IMR-90 (cell line): ENCODE results near the gene DDIAS. TPM values are rescaled to one million over a fixed set of nuclear protein-coding genes. Genes with fewer than 3 reads are reported as not detected.

ENCODE experiments used
- ATAC-seq: fragments of 200-7000 bp; cut with Tn5 transposase; 2 replicates; pipeline ENCODE4 v1.9.1; 2020; ENCODE audit warnings: low read depth, mild to moderate bottlenecking, moderate library complexity
- BruUV-seq: library from RNA; stranded (reverse); fragments of 400-500 nt; replicated peaks from 2 replicates; lab custom pipeline; 2021; lab: Mats Ljungman, UMichigan
- CTCF ChIA-PET: fragments of 300-600 bp; formaldehyde crosslinking; extraction: SDS; loops from one replicate; lab custom pipeline; 2021; ENCODE audit warnings: antibody characterized with exemption; lab: Yijun Ruan, JAX
- POLR2A ChIA-PET: fragments of 300-600 bp; sonication (Branson Sonifier 250); formaldehyde crosslinking; loops from one replicate; lab custom pipeline; 2022; ENCODE audit warnings: antibody characterized with exemption; ENCODE audit not compliant: unreplicated experiment; lab: Charles Lee
- DNase-seq: peaks from one replicate; pipeline ENCODE4 v3.0.0; 2013
- H2AFZ ChIP-seq: replicated peaks from 2 replicates; pipeline ENCODE3; 2013; ENCODE audit warnings: low read length, mild to moderate bottlenecking; ENCODE audit not compliant: poor library complexity
- H2AK5ac ChIP-seq: 2 replicates; pipeline ENCODE4 v1.6.1; 2013; ENCODE audit warnings: low read depth, low read length, inconsistent platforms
- H2AK9ac ChIP-seq: replicated peaks from 2 replicates; pipeline ENCODE3; 2013; ENCODE audit warnings: mild to moderate bottlenecking, low read depth, low read length, moderate library complexity; ENCODE audit not compliant: poor library complexity
- H2BK120ac ChIP-seq: 2 replicates; pipeline ENCODE4 v1.6.1; 2013; ENCODE audit warnings: low read depth, low read length, inconsistent platforms
- H2BK15ac ChIP-seq: 3 replicates; pipeline ENCODE4 v1.6.1; 2013; ENCODE audit warnings: low read depth, low read length, inconsistent platforms
- H2BK20ac ChIP-seq: 2 replicates; pipeline ENCODE4 v1.6.1; 2013; ENCODE audit warnings: low read depth, mild to moderate bottlenecking, inconsistent platforms, low read length, moderate library complexity
- H2BK5ac ChIP-seq: 2 replicates; pipeline ENCODE4 v1.6.1; 2013; ENCODE audit warnings: mild to moderate bottlenecking, low read depth, low read length, inconsistent platforms; ENCODE audit not compliant: poor library complexity, severe bottlenecking
- H3K14ac ChIP-seq: replicated peaks from 2 replicates; pipeline ENCODE4 v1.6.1; 2013; ENCODE audit warnings: low read depth, low read length, inconsistent platforms
- H3K18ac ChIP-seq: 2 replicates; pipeline ENCODE4 v1.6.1; 2013; ENCODE audit warnings: low read depth, low read length, control low read depth
- H3K23ac ChIP-seq: 2 replicates; pipeline ENCODE4 v1.6.1; 2013; ENCODE audit warnings: low read depth, low read length, inconsistent platforms
- H3K27ac ChIP-seq: 2 replicates; pipeline ENCODE4 v1.5.1; 2013; ENCODE audit warnings: mild to moderate bottlenecking, control low read depth, low read length; ENCODE audit not compliant: insufficient read depth
- H3K27me3 ChIP-seq: 2 replicates; pipeline ENCODE4 v1.6.1; 2013; ENCODE audit warnings: low read length; ENCODE audit not compliant: control insufficient read depth, insufficient read depth
- H3K36me3 ChIP-seq: 2 replicates; pipeline ENCODE4 v1.6.1; 2013; ENCODE audit warnings: low read length, mixed read lengths; ENCODE audit not compliant: control insufficient read depth, insufficient read depth
- H3K4ac ChIP-seq: 2 replicates; pipeline ENCODE4 v1.6.1; 2013; ENCODE audit warnings: low read depth, low read length, inconsistent platforms
- H3K4me1 ChIP-seq: 2 replicates; pipeline ENCODE4 v1.6.1; 2013; ENCODE audit warnings: low read length, mixed read lengths; ENCODE audit not compliant: control insufficient read depth, insufficient read depth
- H3K4me2 ChIP-seq: 2 replicates; pipeline ENCODE4 v1.6.1; 2013; ENCODE audit warnings: low read depth, mild to moderate bottlenecking, control low read depth, low read length, moderate library complexity
- H3K4me3 ChIP-seq: 2 replicates; pipeline ENCODE4 v1.5.1; 2013; ENCODE audit warnings: low read depth, mild to moderate bottlenecking, control low read depth, low read length, moderate library complexity; ENCODE audit not compliant: insufficient read depth
- H3K56ac ChIP-seq: 2 replicates; pipeline ENCODE4 v1.6.1; 2013; ENCODE audit warnings: low read length, inconsistent platforms; ENCODE audit not compliant: insufficient read depth; ENCODE audit errors: extremely low read depth
- H3K79me1 ChIP-seq, 2 experiments: 2 replicates each; pipeline ENCODE4 v1.6.1; 2013; ENCODE audit warnings: low read length in 2 of 2, inconsistent platforms in 1 of 2, low read depth in 1 of 2
- H3K9ac ChIP-seq: 2 replicates; pipeline ENCODE4 v1.6.1; 2013; ENCODE audit warnings: low read depth, low read length, control low read depth
- H3K9me1 ChIP-seq: 2 replicates; pipeline ENCODE4 v1.6.1; 2013; ENCODE audit warnings: low read length, inconsistent platforms; ENCODE audit not compliant: insufficient read depth
- H3K9me3 ChIP-seq: 2 replicates; pipeline ENCODE4 v1.6.1; 2013; ENCODE audit warnings: low read length; ENCODE audit not compliant: control insufficient read depth, insufficient read depth
- H4K20me1 ChIP-seq: 2 replicates; pipeline ENCODE4 v1.6.1; 2013; ENCODE audit warnings: low read length, inconsistent platforms; ENCODE audit not compliant: insufficient read depth
- H4K5ac ChIP-seq: 2 replicates; pipeline ENCODE4 v1.6.1; 2013; ENCODE audit warnings: mild to moderate bottlenecking, low read depth, low read length, control low read depth
- H4K8ac ChIP-seq, 2 experiments: 2 replicates each; pipeline ENCODE4 v1.6.1; 2013; ENCODE audit warnings: low read depth in 2 of 2, low read length in 2 of 2, control low read depth in 1 of 2, inconsistent platforms in 1 of 2
- H4K91ac ChIP-seq: 2 replicates; pipeline ENCODE4 v1.6.1; 2013; ENCODE audit warnings: low read depth, low read length, inconsistent platforms; ENCODE audit not compliant: insufficient read depth
- BHLHE40 ChIP-seq: fragments of 150-350 bp; IDR thresholded peaks from 2 replicates; pipeline ENCODE4 v1.6.1; 2016; ENCODE audit warnings: mild to moderate bottlenecking, low read depth, low read length
- CEBPB ChIP-seq: IDR thresholded peaks from 2 replicates; pipeline ENCODE4 v1.6.1; 2012; ENCODE audit warnings: low read depth, low read length, improper control_type of control experiment
- CHD1 ChIP-seq: IDR thresholded peaks from 2 replicates; pipeline ENCODE4 v1.6.1; 2012; ENCODE audit warnings: low read depth, low read length, improper control_type of control experiment
- FOS ChIP-seq: fragments of 150-350 bp; IDR thresholded peaks from 2 replicates; pipeline ENCODE4 v1.6.1; 2016; ENCODE audit warnings: low read depth, low read length
- MAFK ChIP-seq: IDR thresholded peaks from 2 replicates; pipeline ENCODE4 v1.6.1; 2012; ENCODE audit warnings: low read depth, low read length, improper control_type of control experiment
- MXI1 ChIP-seq: IDR thresholded peaks from 2 replicates; pipeline ENCODE4 v1.6.1; 2012; ENCODE audit warnings: low read depth, mild to moderate bottlenecking, low read length, moderate library complexity, borderline replicate concordance
- NFE2L2 ChIP-seq: fragments of 150-350 bp; IDR thresholded peaks from 2 replicates; pipeline ENCODE4 v1.6.1; 2016; ENCODE audit warnings: low read depth, mild to moderate bottlenecking, low read length
- POLR2A ChIP-seq: IDR thresholded peaks from 2 replicates; pipeline ENCODE4 v1.6.1; 2012; ENCODE audit warnings: mild to moderate bottlenecking, low read depth, low read length
- RAD21 ChIP-seq: IDR thresholded peaks from 2 replicates; pipeline ENCODE4 v1.6.1; 2012; ENCODE audit warnings: low read length, improper control_type of control experiment
- RCOR1 ChIP-seq: IDR thresholded peaks from 2 replicates; pipeline ENCODE4 v1.6.1; 2012; ENCODE audit warnings: mild to moderate bottlenecking, low read length, improper control_type of control experiment; ENCODE audit not compliant: insufficient replicate concordance
- RFX5 ChIP-seq: IDR thresholded peaks from 2 replicates; pipeline ENCODE4 v1.8.0; 2012; ENCODE audit warnings: low read depth, mild to moderate bottlenecking, low read length, moderate library complexity
- SMC3 ChIP-seq: fragments of 150-350 bp; IDR thresholded peaks from 2 replicates; pipeline ENCODE4 v1.6.1; 2016; ENCODE audit warnings: low read depth, mild to moderate bottlenecking, antibody characterized with exemption, low read length, moderate library complexity
- WGBS, 2 experiments: methylation state at CpG; one replicate each; pipeline versions ENCODE4 v1.1.5 to v1.1.7; 2013; ENCODE audit warnings: missing lambda C conversion rate in 2 of 2; ENCODE audit not compliant: insufficient read length in 1 of 2; ENCODE audit errors: extremely low coverage in 2 of 2; 5-methylcytosine and 5-hydroxymethylcytosine counted together
- dilution Hi-C: fragments of 300-500 bp; cut with HindIII; formaldehyde crosslinking; loops from one replicate; pipeline ENCODE4 v1.14.3; 2018; ENCODE audit warnings: low sequenced_read_pairs; ENCODE audit not compliant: unreplicated experiment
- in situ Hi-C: fragments of 300-500 bp; cut with MboI; formaldehyde crosslinking; loops from 3 replicates; pipeline ENCODE4 v1.14.3; 2019; ENCODE audit warnings: low sequenced_read_pairs, inconsistent platforms, mixed read lengths
- intact Hi-C: fragments of 100-400 bp; cut with micrococcal nuclease; formaldehyde crosslinking; loops from 2 replicates; pipeline ENCODE4 v1.10.0; 2022
- polyA plus RNA-seq, 3 experiments: library from polyadenylated mRNA; depleted of rRNA; stranded (reverse); fragments of >200 nt; gene quantifications; 2 replicates each; pipeline ENCODE4 v1.2.3, GENCODE V29; 2012; ENCODE audit warnings: low replicate concordance in 1 of 3
- total RNA-seq: library from RNA; depleted of rRNA; stranded (reverse); fragments of >200 nt; gene quantifications from 2 replicates; pipeline ENCODE4 v1.2.3, GENCODE V29; 2012
- TF ChIP-seq, protein P1 (sequence below): fragments of 150-350 bp; IDR thresholded peaks from 2 replicates; pipeline ENCODE4 v1.6.1; 2016; ENCODE audit warnings: low read depth, mild to moderate bottlenecking, low read length, moderate library complexity, borderline replicate concordance
- TF ChIP-seq, protein P2 (sequence below): conservative IDR thresholded peaks from 2 replicates; pipeline ENCODE4 v1.5.1; 2012; ENCODE audit warnings: mild to moderate bottlenecking, low read depth, low read length, improper control_type of control experiment
- TF ChIP-seq, protein P3 (sequence below): fragments of 150-350 bp; IDR thresholded peaks from 2 replicates; pipeline ENCODE4 v1.6.1; 2017; ENCODE audit warnings: mild to moderate bottlenecking, antibody characterized with exemption, low read length, low read depth

The DDIAS gene
- total and polyA plus RNA-seq, 2 of the 4 experiments (the other 2 are of a cell fraction), result 4.3 to 15.8 TPM

DNA sequence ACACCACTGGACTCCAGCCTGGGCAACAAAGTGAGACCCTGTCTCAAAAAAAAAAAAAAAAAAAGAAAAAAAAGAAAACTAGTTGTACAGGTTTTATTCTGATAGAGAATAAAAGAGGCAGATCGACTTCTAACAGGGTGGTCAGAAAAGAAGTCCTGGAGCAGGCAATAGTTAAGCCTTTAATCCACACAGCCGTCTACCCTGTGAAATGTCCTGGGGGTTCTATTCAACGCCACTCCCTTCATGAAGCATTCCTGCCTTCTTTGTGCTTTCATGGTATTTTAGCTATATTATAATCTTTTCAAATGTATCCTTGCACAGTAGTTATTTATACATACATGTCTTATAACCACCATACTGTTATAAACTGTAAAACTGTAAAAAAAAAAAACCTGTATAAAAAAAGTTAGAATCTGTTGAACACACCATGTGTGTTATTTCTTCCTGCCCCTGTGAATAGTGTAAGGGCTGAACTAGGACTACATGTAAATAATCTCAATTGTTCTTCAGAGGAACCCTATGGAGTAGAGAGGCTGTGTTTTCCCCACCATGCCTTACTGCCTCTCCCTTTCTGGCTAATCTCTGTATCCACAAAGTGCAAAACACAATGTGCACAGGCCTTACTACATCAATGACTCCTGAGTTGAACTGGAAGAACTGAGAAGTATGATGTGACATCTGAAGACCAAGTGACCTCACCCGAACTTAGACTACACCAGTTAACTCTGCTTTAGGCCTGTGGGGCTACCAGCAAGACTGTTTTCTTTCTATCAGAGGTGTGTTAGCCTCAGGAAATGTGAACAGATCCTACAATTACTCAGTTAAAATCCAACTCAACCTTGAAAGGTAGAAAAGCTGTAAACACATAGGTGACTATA lies 26.7 kb upstream of the DDIAS start:
- H3K36me3 ChIP-seq, result no peaks in the 10 kb centered on the region
- ATAC-seq, result no peak
- H4K5ac ChIP-seq, result no peak overlapping the region
- ChIA-PET POLR2A (no interaction called here), CTCF (no interaction called here)
- no peaks in the 10 kb centered on the region for H3K27me3 ChIP-seq
- no peak overlapping the region for H3K4me2 ChIP-seq
- H2AK9ac ChIP-seq, result no peak overlapping the region
- H2AFZ ChIP-seq, result no peak overlapping the region
- 0 out of 4 replicates have a peak, but pooled peaks cover 0 to 6% of the 10 kb centered on the region in 2 experiments for H3K79me1 ChIP-seq
- no peaks in the 10 kb centered on the region; the same call in 1 of the 2 replicates for H3K9me1 ChIP-seq
- no peak overlapping the region for H3K27ac ChIP-seq
- no peak overlapping the region for H4K8ac ChIP-seq
- DNase-seq, result no peak
- no peak overlapping the region for H2AK5ac ChIP-seq
- H4K20me1 ChIP-seq, result no peaks in the 10 kb centered on the region
- no peak overlapping the region for H3K18ac ChIP-seq
- no peaks in the 10 kb centered on the region for H3K4me1 ChIP-seq
- no peaks in the 10 kb centered on the region for H3K9me3 ChIP-seq
- H3K4ac ChIP-seq, result no peak overlapping the region
- no peak overlapping the region for H3K14ac ChIP-seq
- no peak overlapping the region for H3K4me3 ChIP-seq
- intact Hi-C loops (no loop called here), dilution Hi-C loops (no loop called here), in situ Hi-C loops (no loop called here)
- no peak overlapping the region for H2BK20ac ChIP-seq
- H2BK120ac ChIP-seq, result no peak overlapping the region
- no peak overlapping the region for H4K91ac ChIP-seq
- no peak overlapping the region for H3K56ac ChIP-seq
- no peak overlapping the region for H2BK15ac ChIP-seq
- H2BK5ac ChIP-seq, result no peak overlapping the region
- no peak overlapping the region for H3K23ac ChIP-seq
- WGBS, 2 experiments, result no CpG with 5 or more reads among the region's 4 CpGs
- H3K9ac ChIP-seq, result no peak overlapping the region
- no TSS peak for BruUV-seq
- no peak for TF ChIP-seq CEBPB
- no peak for TF ChIP-seq CHD1
- TF ChIP-seq RAD21, result no peak
- TF ChIP-seq, protein P1, sequence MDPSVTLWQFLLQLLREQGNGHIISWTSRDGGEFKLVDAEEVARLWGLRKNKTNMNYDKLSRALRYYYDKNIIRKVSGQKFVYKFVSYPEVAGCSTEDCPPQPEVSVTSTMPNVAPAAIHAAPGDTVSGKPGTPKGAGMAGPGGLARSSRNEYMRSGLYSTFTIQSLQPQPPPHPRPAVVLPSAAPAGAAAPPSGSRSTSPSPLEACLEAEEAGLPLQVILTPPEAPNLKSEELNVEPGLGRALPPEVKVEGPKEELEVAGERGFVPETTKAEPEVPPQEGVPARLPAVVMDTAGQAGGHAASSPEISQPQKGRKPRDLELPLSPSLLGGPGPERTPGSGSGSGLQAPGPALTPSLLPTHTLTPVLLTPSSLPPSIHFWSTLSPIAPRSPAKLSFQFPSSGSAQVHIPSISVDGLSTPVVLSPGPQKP, result no peak
- no peak for TF ChIP-seq FOS
- TF ChIP-seq MAFK, result no peak
- TF ChIP-seq, protein P2, sequence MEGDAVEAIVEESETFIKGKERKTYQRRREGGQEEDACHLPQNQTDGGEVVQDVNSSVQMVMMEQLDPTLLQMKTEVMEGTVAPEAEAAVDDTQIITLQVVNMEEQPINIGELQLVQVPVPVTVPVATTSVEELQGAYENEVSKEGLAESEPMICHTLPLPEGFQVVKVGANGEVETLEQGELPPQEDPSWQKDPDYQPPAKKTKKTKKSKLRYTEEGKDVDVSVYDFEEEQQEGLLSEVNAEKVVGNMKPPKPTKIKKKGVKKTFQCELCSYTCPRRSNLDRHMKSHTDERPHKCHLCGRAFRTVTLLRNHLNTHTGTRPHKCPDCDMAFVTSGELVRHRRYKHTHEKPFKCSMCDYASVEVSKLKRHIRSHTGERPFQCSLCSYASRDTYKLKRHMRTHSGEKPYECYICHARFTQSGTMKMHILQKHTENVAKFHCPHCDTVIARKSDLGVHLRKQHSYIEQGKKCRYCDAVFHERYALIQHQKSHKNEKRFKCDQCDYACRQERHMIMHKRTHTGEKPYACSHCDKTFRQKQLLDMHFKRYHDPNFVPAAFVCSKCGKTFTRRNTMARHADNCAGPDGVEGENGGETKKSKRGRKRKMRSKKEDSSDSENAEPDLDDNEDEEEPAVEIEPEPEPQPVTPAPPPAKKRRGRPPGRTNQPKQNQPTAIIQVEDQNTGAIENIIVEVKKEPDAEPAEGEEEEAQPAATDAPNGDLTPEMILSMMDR, result no peak
- TF ChIP-seq BHLHE40, result no peak
- no peak for TF ChIP-seq NFE2L2
- TF ChIP-seq, protein P3, sequence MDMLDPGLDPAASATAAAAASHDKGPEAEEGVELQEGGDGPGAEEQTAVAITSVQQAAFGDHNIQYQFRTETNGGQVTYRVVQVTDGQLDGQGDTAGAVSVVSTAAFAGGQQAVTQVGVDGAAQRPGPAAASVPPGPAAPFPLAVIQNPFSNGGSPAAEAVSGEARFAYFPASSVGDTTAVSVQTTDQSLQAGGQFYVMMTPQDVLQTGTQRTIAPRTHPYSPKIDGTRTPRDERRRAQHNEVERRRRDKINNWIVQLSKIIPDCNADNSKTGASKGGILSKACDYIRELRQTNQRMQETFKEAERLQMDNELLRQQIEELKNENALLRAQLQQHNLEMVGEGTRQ, result no peak
- TF ChIP-seq SMC3, result no peak
- no peak for TF ChIP-seq POLR2A
- no peak for TF ChIP-seq MXI1
- no peak for TF ChIP-seq RFX5
- no peak for TF ChIP-seq RCOR1
